WTC11 (cell line): ENCODE data around the gene C1orf167. TPM values are rescaled to one million over a fixed set of nuclear protein-coding genes. Genes with fewer than 3 reads are reported as not detected.

Experiments
- ATAC-seq: fragments of 200-7000 bp; cut with Tn5 transposase; 2 replicates; pipeline ENCODE4 v1.10.0; 2021; ENCODE audit warnings: mild to moderate bottlenecking, moderate library complexity
- CTCF ChIA-PET: fragments of 300-600 bp; sonication (Branson Sonifier 250); formaldehyde crosslinking; loops from one replicate; lab custom pipeline; 2021; ENCODE audit warnings: antibody characterized with exemption; lab: Charles Lee
- POLR2A ChIA-PET: fragments of 350-600 bp; sonication (Branson Sonifier 250); formaldehyde crosslinking; loops from one replicate; lab custom pipeline; 2021; ENCODE audit warnings: antibody characterized with exemption; lab: Charles Lee
- DNase-seq: peaks from one replicate; pipeline ENCODE4 v3.0.0; 2021; ENCODE audit warnings: low spot score
- H3K27ac Mint-ChIP-seq: 2 replicates; pipeline ENCODE4 v1.8.0; 2021; ENCODE audit warnings: mixed read lengths
- H3K27me3 Mint-ChIP-seq: 2 replicates; pipeline ENCODE4 v1.8.0; 2021; ENCODE audit warnings: low read depth, mild to moderate bottlenecking, moderate library complexity, mixed read lengths
- H3K36me3 Mint-ChIP-seq: 2 replicates; pipeline ENCODE4 v1.8.0; 2021; ENCODE audit warnings: mixed read lengths
- H3K4me1 Mint-ChIP-seq: 2 replicates; pipeline ENCODE4 v1.8.0; 2022; ENCODE audit warnings: mixed read lengths
- H3K4me3 Mint-ChIP-seq: 2 replicates; pipeline ENCODE4 v1.8.0; 2021; ENCODE audit warnings: mild to moderate bottlenecking, moderate library complexity, mixed read lengths
- H3K9me3 Mint-ChIP-seq: 2 replicates; pipeline ENCODE4 v1.8.0; 2021; ENCODE audit warnings: mixed read lengths
- CREM ChIP-seq: sonication (generic); formaldehyde crosslinking; IDR thresholded peaks from 2 replicates; pipeline ENCODE4 v1.8.1; 2022; ENCODE audit warnings: mild to moderate bottlenecking, missing genetic modification reagents, moderate library complexity
- CTCF ChIP-seq: fragments of 200-600 bp; IDR thresholded peaks from 2 replicates; pipeline ENCODE4 v1.8.0; 2022; ENCODE audit warnings: antibody characterized with exemption
- FOXK1 ChIP-seq: sonication (generic); formaldehyde crosslinking; IDR thresholded peaks from 2 replicates; pipeline ENCODE4 v1.8.0; 2022; ENCODE audit warnings: mild to moderate bottlenecking, moderate library complexity, missing genetic modification reagents
- IRF2 ChIP-seq: sonication (generic); formaldehyde crosslinking; IDR thresholded peaks from 2 replicates; pipeline ENCODE4 v1.8.0; 2022; ENCODE audit warnings: low read depth, missing genetic modification reagents, borderline replicate concordance
- MXD4 ChIP-seq: fragments of 250-450 bp; sonication (Bioruptor Pico); IDR thresholded peaks from 2 replicates; pipeline ENCODE4 v1.8.0; 2021; ENCODE audit warnings: mild to moderate bottlenecking, moderate library complexity, borderline replicate concordance
- MYBL2 ChIP-seq: sonication (generic); formaldehyde crosslinking; IDR thresholded peaks from 2 replicates; pipeline ENCODE4 v1.8.1; 2023; ENCODE audit warnings: mild to moderate bottlenecking, moderate library complexity, missing genetic modification reagents
- NFYB ChIP-seq: sonication (generic); formaldehyde crosslinking; conservative IDR thresholded peaks from 2 replicates; pipeline ENCODE4 v1.8.0; 2022; ENCODE audit warnings: low read depth, missing genetic modification reagents
- NR1H2 ChIP-seq: sonication (generic); formaldehyde crosslinking; IDR thresholded peaks from 2 replicates; pipeline ENCODE4 v1.9.0; 2021; ENCODE audit warnings: mild to moderate bottlenecking, moderate library complexity, missing genetic modification reagents
- OVOL2 ChIP-seq: fragments of 250-450 bp; sonication (Bioruptor Pico); IDR thresholded peaks from 2 replicates; pipeline ENCODE4 v1.9.0; 2021; ENCODE audit warnings: mild to moderate bottlenecking, borderline replicate concordance
- RELA ChIP-seq: sonication (generic); formaldehyde crosslinking; IDR thresholded peaks from 2 replicates; pipeline ENCODE4 v1.8.1; 2022; ENCODE audit warnings: missing genetic modification reagents, mild to moderate bottlenecking, borderline replicate concordance
- TEAD1 ChIP-seq: sonication (generic); formaldehyde crosslinking; IDR thresholded peaks from 2 replicates; pipeline ENCODE4 v1.8.0; 2022; ENCODE audit warnings: mild to moderate bottlenecking, missing genetic modification reagents
- TP53 ChIP-seq: sonication (generic); formaldehyde crosslinking; IDR thresholded peaks from 2 replicates; pipeline ENCODE4 v1.8.1; 2023; ENCODE audit warnings: mild to moderate bottlenecking, missing genetic modification reagents
- ZBTB43 ChIP-seq: sonication (generic); formaldehyde crosslinking; IDR thresholded peaks from 2 replicates; pipeline ENCODE4 v1.8.1; 2023; ENCODE audit warnings: mild to moderate bottlenecking, missing genetic modification reagents
- ZMAT4 ChIP-seq: fragments of 250-450 bp; sonication (Bioruptor Pico); IDR thresholded peaks from 2 replicates; pipeline ENCODE4 v1.9.0; 2021; ENCODE audit warnings: mild to moderate bottlenecking
- ZNF121 ChIP-seq: sonication (generic); formaldehyde crosslinking; IDR thresholded peaks from 2 replicates; pipeline ENCODE4 v1.8.0; 2023; ENCODE audit warnings: missing genetic modification reagents
- ZNF138 ChIP-seq: sonication (generic); formaldehyde crosslinking; conservative IDR thresholded peaks from 2 replicates; pipeline ENCODE4 v1.8.1; 2022; ENCODE audit warnings: mild to moderate bottlenecking, moderate library complexity, missing genetic modification reagents
- ZNF232 ChIP-seq: sonication (generic); formaldehyde crosslinking; IDR thresholded peaks from 2 replicates; pipeline ENCODE4 v1.8.0; 2022; ENCODE audit warnings: mild to moderate bottlenecking, missing genetic modification reagents
- ZNF317 ChIP-seq: sonication (generic); formaldehyde crosslinking; IDR thresholded peaks from 2 replicates; pipeline ENCODE4 v1.8.1; 2023; ENCODE audit warnings: low read depth, mild to moderate bottlenecking, moderate library complexity, missing genetic modification reagents, borderline replicate concordance
- total RNA-seq: library from RNA; stranded (reverse); gene quantifications from 3 replicates; pipeline ENCODE4 v1.2.3, GENCODE V29; 2021
- TF ChIP-seq, protein P1 (sequence below): sonication (generic); formaldehyde crosslinking; IDR thresholded peaks from 2 replicates; pipeline ENCODE4 v1.8.1; 2022; ENCODE audit warnings: low read depth, mild to moderate bottlenecking, moderate library complexity, missing genetic modification reagents, borderline replicate concordance
- TF ChIP-seq, protein P2 (sequence below): sonication (generic); formaldehyde crosslinking; IDR thresholded peaks from 2 replicates; pipeline ENCODE4 v1.8.0; 2022; ENCODE audit warnings: missing genetic modification reagents
- TF ChIP-seq, protein P3 (sequence below): fragments of 250-450 bp; sonication (Bioruptor Pico); IDR thresholded peaks from 2 replicates; pipeline ENCODE4 v1.8.0; 2021; ENCODE audit warnings: mild to moderate bottlenecking
- TF ChIP-seq, protein P4 (sequence below): sonication (generic); formaldehyde crosslinking; conservative IDR thresholded peaks from 2 replicates; pipeline ENCODE4 v1.8.1; 2023; ENCODE audit warnings: mild to moderate bottlenecking, low read depth, missing genetic modification reagents, moderate library complexity

Gene C1orf167
- total RNA-seq, 1 experiment from 2014 or later: 1.2 TPM

DNA sequence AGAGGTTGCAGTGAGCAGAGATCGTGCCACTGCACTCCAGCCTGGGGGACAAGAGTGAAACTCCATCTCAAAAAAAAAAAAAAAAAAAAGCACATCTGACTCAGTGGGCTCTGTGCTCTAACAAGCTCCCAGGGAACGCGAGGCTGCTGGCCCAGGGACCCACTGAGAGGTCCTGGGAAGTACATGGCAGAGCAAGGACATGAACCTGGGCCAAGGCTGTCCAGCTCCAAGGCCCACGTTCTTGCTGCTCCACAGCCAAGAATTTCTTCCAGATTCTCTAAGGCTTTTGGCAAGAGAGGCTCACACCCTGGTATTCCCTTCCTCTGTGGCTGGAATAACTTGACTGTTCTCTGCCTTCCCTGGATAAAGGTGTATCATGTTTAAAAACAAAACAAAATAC is 41.5 kb upstream of the C1orf167 start:
- DNase-seq (no peak), ATAC-seq (no peak)
- TF ChIP-seq, protein P1, sequence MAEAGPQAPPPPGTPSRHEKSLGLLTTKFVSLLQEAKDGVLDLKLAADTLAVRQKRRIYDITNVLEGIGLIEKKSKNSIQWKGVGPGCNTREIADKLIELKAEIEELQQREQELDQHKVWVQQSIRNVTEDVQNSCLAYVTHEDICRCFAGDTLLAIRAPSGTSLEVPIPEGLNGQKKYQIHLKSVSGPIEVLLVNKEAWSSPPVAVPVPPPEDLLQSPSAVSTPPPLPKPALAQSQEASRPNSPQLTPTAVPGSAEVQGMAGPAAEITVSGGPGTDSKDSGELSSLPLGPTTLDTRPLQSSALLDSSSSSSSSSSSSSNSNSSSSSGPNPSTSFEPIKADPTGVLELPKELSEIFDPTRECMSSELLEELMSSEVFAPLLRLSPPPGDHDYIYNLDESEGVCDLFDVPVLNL (CRISPR knock-in tag): no peak
- no peak for TF ChIP-seq MXD4 (CRISPR knock-in tag)
- TF ChIP-seq OVOL2 (CRISPR knock-in tag): no peak
- TF ChIP-seq IRF2 (CRISPR knock-in tag): no peak
- no peak for TF ChIP-seq FOXK1 (CRISPR knock-in tag)
- TF ChIP-seq TEAD1 (CRISPR knock-in tag): no peak
- no peak for TF ChIP-seq NFYB (CRISPR knock-in tag)
- TF ChIP-seq, protein P2, sequence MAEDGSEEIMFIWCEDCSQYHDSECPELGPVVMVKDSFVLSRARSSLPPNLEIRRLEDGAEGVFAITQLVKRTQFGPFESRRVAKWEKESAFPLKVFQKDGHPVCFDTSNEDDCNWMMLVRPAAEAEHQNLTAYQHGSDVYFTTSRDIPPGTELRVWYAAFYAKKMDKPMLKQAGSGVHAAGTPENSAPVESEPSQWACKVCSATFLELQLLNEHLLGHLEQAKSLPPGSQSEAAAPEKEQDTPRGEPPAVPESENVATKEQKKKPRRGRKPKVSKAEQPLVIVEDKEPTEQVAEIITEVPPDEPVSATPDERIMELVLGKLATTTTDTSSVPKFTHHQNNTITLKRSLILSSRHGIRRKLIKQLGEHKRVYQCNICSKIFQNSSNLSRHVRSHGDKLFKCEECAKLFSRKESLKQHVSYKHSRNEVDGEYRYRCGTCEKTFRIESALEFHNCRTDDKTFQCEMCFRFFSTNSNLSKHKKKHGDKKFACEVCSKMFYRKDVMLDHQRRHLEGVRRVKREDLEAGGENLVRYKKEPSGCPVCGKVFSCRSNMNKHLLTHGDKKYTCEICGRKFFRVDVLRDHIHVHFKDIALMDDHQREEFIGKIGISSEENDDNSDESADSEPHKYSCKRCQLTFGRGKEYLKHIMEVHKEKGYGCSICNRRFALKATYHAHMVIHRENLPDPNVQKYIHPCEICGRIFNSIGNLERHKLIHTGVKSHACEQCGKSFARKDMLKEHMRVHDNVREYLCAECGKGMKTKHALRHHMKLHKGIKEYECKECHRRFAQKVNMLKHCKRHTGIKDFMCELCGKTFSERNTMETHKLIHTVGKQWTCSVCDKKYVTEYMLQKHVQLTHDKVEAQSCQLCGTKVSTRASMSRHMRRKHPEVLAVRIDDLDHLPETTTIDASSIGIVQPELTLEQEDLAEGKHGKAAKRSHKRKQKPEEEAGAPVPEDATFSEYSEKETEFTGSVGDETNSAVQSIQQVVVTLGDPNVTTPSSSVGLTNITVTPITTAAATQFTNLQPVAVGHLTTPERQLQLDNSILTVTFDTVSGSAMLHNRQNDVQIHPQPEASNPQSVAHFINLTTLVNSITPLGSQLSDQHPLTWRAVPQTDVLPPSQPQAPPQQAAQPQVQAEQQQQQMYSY (CRISPR knock-in tag): no peak
- no peak for TF ChIP-seq ZNF232
- Mint-ChIP-seq H3K4me1 (peaks cover 19% of the 10 kb centered on the region), H3K27ac (no peak overlapping the region), H3K27me3 (no peaks in the 10 kb centered on the region), H3K9me3 (no peaks in the 10 kb centered on the region), H3K4me3 (no peak overlapping the region), H3K36me3 (no peaks in the 10 kb centered on the region; the same call in 1 of the 2 replicates)
- ChIA-PET POLR2A (no interaction called here), CTCF (interaction anchor here (0.7 to 2.9 kb wide), 10 partner anchors 12 to 351 kb away, joined by 3 to 55 read pairs (median 14); partner anchors contain the start of genes DISP3, DRAXIN, FBXO6 and MAD2L2)

- POLR2A ChIA-PET: no interaction called here
- CTCF ChIA-PET: interaction anchor here (1.4 to 2.9 kb wide), 3 partner anchors 13 to 72 kb away, joined by 7 to 55 read pairs (median 21); partner anchors contain the start of gene FBXO6
- no peak overlapping the region for H3K4me3 Mint-ChIP-seq
- H3K27me3 Mint-ChIP-seq: no peaks in the 10 kb centered on the region
- no peak for DNase-seq
- no peaks in the 10 kb centered on the region; the same call in 1 of the 2 replicates for H3K36me3 Mint-ChIP-seq
- H3K27ac Mint-ChIP-seq: no peak overlapping the region
- H3K4me1 Mint-ChIP-seq: peaks cover 27% of the 10 kb centered on the region
- no peaks in the 10 kb centered on the region for H3K9me3 Mint-ChIP-seq
- ATAC-seq: no peak
- TF ChIP-seq, protein P3, sequence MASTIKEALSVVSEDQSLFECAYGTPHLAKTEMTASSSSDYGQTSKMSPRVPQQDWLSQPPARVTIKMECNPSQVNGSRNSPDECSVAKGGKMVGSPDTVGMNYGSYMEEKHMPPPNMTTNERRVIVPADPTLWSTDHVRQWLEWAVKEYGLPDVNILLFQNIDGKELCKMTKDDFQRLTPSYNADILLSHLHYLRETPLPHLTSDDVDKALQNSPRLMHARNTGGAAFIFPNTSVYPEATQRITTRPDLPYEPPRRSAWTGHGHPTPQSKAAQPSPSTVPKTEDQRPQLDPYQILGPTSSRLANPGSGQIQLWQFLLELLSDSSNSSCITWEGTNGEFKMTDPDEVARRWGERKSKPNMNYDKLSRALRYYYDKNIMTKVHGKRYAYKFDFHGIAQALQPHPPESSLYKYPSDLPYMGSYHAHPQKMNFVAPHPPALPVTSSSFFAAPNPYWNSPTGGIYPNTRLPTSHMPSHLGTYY (CRISPR knock-in tag): no peak
- TF ChIP-seq TP53: no peak
- TF ChIP-seq ZMAT4 (CRISPR knock-in tag): no peak
- TF ChIP-seq, protein P4, sequence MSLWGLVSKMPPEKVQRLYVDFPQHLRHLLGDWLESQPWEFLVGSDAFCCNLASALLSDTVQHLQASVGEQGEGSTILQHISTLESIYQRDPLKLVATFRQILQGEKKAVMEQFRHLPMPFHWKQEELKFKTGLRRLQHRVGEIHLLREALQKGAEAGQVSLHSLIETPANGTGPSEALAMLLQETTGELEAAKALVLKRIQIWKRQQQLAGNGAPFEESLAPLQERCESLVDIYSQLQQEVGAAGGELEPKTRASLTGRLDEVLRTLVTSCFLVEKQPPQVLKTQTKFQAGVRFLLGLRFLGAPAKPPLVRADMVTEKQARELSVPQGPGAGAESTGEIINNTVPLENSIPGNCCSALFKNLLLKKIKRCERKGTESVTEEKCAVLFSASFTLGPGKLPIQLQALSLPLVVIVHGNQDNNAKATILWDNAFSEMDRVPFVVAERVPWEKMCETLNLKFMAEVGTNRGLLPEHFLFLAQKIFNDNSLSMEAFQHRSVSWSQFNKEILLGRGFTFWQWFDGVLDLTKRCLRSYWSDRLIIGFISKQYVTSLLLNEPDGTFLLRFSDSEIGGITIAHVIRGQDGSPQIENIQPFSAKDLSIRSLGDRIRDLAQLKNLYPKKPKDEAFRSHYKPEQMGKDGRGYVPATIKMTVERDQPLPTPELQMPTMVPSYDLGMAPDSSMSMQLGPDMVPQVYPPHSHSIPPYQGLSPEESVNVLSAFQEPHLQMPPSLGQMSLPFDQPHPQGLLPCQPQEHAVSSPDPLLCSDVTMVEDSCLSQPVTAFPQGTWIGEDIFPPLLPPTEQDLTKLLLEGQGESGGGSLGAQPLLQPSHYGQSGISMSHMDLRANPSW: no peak
- TF ChIP-seq ZNF317 (CRISPR knock-in tag): no peak
- TF ChIP-seq CREM (CRISPR knock-in tag): no peak
- no peak for TF ChIP-seq MYBL2 (CRISPR knock-in tag)
- TF ChIP-seq CTCF: no peak
- TF ChIP-seq ZBTB43 (CRISPR knock-in tag): no peak
- TF ChIP-seq MXD4 (CRISPR knock-in tag): no peak
- no peak for TF ChIP-seq OVOL2 (CRISPR knock-in tag)
- no peak for TF ChIP-seq RELA (CRISPR knock-in tag)
- no peak for TF ChIP-seq TEAD1 (CRISPR knock-in tag)
- TF ChIP-seq ZNF138 (CRISPR knock-in tag): no peak
- TF ChIP-seq ZNF121 (CRISPR knock-in tag): no peak
- TF ChIP-seq NR1H2 (CRISPR knock-in tag): no peak
Observed at GRCh38 chr1:11721311-11721710, 40.7 kb upstream of the C1orf167 start.
